Testis (tissue), 3 donors: ENCODE data around the gene GNMT. TPM values are rescaled to one million over a fixed set of nuclear protein-coding genes. Genes with fewer than 3 reads are reported as not detected.

Experiments used
- DNase-seq: peaks from one replicate; pipeline ENCODE4 v3.0.0-alpha.2; 2019
- H3K27ac ChIP-seq, 2 donors: fragments of 200-600 bp; sonication (generic); one replicate each; pipeline ENCODE4 v1.5.1; 2019
- H3K27me3 ChIP-seq: fragments of 200-600 bp; sonication (generic); one replicate; pipeline ENCODE4 v1.5.1; 2019
- H3K36me3 ChIP-seq: fragments of 200-600 bp; sonication (generic); one replicate; pipeline ENCODE4 v1.5.1; 2017; ENCODE audit warnings: low read depth; ENCODE audit errors: missing control alignments
- H3K4me1 ChIP-seq: fragments of 200-600 bp; sonication (generic); one replicate; pipeline ENCODE4 v1.5.1; 2019
- H3K4me3 ChIP-seq, 2 donors: fragments of 200-600 bp; sonication (generic); one replicate each; pipeline ENCODE4 v1.5.1; 2017 to 2019
- H3K9me3 ChIP-seq: fragments of 200-600 bp; sonication (generic); one replicate; pipeline ENCODE4 v1.5.1; 2017
- CTCF ChIP-seq, 3 experiments: fragments of 450-650 bp in 2 of 3; fragments of 200-600 bp in 1 of 3; sonication (generic) in 1 of 3; IDR thresholded peaks; one replicate each; pipeline ENCODE4 v1.5.1; 2016 to 2019; ENCODE audit warnings: antibody characterized with exemption in 3 of 3, mild to moderate bottlenecking in 2 of 3, moderate library complexity in 1 of 3
- POLR2A ChIP-seq: fragments of 450-650 bp; IDR thresholded peaks from one replicate; pipeline ENCODE4 v1.6.1; 2017; ENCODE audit warnings: antibody characterized with exemption, mild to moderate bottlenecking, moderate library complexity
- WGBS, 2 donors: methylation state at CpG; one replicate each; pipeline ENCODE4 v1.1.5; 2018; 5-methylcytosine and 5-hydroxymethylcytosine counted together
- intact Hi-C: fragments of 100-400 bp; cut with DNase I; formaldehyde crosslinking; loops from one replicate; pipeline ENCODE4 v1.15.1; 2023; ENCODE audit warnings: low total_unique reads
- polyA plus RNA-seq: library from polyadenylated mRNA; stranded (reverse); fragments of 350-450 nt; fragmentation: Illumina TruSeq; extraction: RNeasy Lipid Tissue Mini Kit (QIAGEN cat#74804); gene quantifications from one replicate; pipeline ENCODE4 v1.2.3, GENCODE V29; 2014; ENCODE audit warnings: low read depth, low replicate concordance; ENCODE audit not compliant: insufficient read depth
- total RNA-seq, 2 donors: library from RNA; depleted of rRNA; stranded (reverse); fragments of >200 nt; gene quantifications; one replicate each; pipeline ENCODE4 v1.2.3, GENCODE V29; 2016

The GNMT gene
- total and polyA plus RNA-seq, 3 donors from 2014 or later, result 0.31 to 1.7 (median 0.83) TPM

- 81 to 88% methylated on average over 5 of the region's 5 CpGs for WGBS, 2 donors
- no peak for TF ChIP-seq CTCF (IDR thresholded peaks at IDR 0.05)
- TF ChIP-seq POLR2A, result no peak
- DNase-seq, result no peak
- Histone ChIP-seq H3K36me3 (no peaks in the 10 kb centered on the region), H3K9me3 (no peaks in the 10 kb centered on the region), H3K27me3 (no peaks in the 10 kb centered on the region), H3K4me3 (no peak overlapping the region), H3K27ac (no peak overlapping the region), H3K4me1 (no peaks in the 10 kb centered on the region)
- intact Hi-C loops, result no loop called here
Observed at GRCh38 chr6:43005844-43006243, 45.3 kb downstream of the GNMT start.

- H3K36me3 ChIP-seq, result no peaks in the 10 kb centered on the region
- 90 to 95% methylated on average over 9 to 11 of the region's 11 CpGs for WGBS, 2 donors
- no peaks in the 10 kb centered on the region for H3K27me3 ChIP-seq
- DNase-seq, result no peak
- H3K9me3 ChIP-seq, result no peaks in the 10 kb centered on the region
- H3K27ac ChIP-seq, result no peak overlapping the region
- no peaks in the 10 kb centered on the region for H3K4me1 ChIP-seq
- H3K4me3 ChIP-seq, result no peak overlapping the region
- no peak for TF ChIP-seq POLR2A
- no peak for TF ChIP-seq CTCF (IDR thresholded peaks at IDR 0.05)
- intact Hi-C loops, result no loop called here
Observed at GRCh38 chr6:43006251-43006650, 45.7 kb downstream of the GNMT start.

- no peak overlapping the region for H3K4me3 ChIP-seq
- H3K27me3 ChIP-seq, result no peaks in the 10 kb centered on the region
- H3K27ac ChIP-seq, result no peak overlapping the region
- H3K36me3 ChIP-seq, result no peaks in the 10 kb centered on the region
- no peaks in the 10 kb centered on the region for H3K4me1 ChIP-seq
- intact Hi-C loops, result no loop called here
- 82 to 84% methylated on average over 6 to 9 of the region's 9 CpGs for WGBS, 2 donors
- no peak for DNase-seq
- H3K9me3 ChIP-seq, result no peaks in the 10 kb centered on the region
- TF ChIP-seq POLR2A, result no peak
- no peak for TF ChIP-seq CTCF (IDR thresholded peaks at IDR 0.05)
Observed at GRCh38 chr6:43007126-43007525, 46.6 kb downstream of the GNMT start.

GRCh38 chr6:43009124-43009523, 48.6 kb downstream of the GNMT start:
- intact Hi-C loops, result no loop called here
- Histone ChIP-seq H3K27me3 (no peaks in the 10 kb centered on the region), H3K27ac (no peak overlapping the region), H3K36me3 (no peaks in the 10 kb centered on the region), H3K4me1 (peaks cover 9% of the 10 kb centered on the region), H3K9me3 (no peaks in the 10 kb centered on the region), H3K4me3 (no peak overlapping the region)
- TF ChIP-seq POLR2A (no peak), CTCF (IDR thresholded peaks at IDR 0.05) (peak; percentile 18 to 45 (median 44))
- WGBS, 2 donors, result 50 to 62% methylated on average over 6 of the region's 6 CpGs
- peak; percentile 85 for DNase-seq

GRCh38 chr6:43011207-43011606, 50.7 kb downstream of the GNMT start:
- no peaks in the 10 kb centered on the region for H3K36me3 ChIP-seq

More at GRCh38 chr6:43011207-43011606, 50.7 kb downstream of the GNMT start:
- WGBS, 2 donors, result 61 to 74% methylated on average over 6 of the region's 6 CpGs
- TF ChIP-seq CTCF (IDR thresholded peaks at IDR 0.05), result no peak
- TF ChIP-seq POLR2A, result no peak
- Histone ChIP-seq H3K27ac (no peak overlapping the region), H3K9me3 (no peaks in the 10 kb centered on the region), H3K4me1 (peaks cover 24% of the 10 kb centered on the region), H3K27me3 (no peaks in the 10 kb centered on the region), H3K4me3 (no peak overlapping the region)
- DNase-seq, result no peak
- intact Hi-C loops, result loop anchor here (5.0 kb wide), 1 partner anchor 131 kb away; no protein-coding TSS in a partner anchor
